ENCODE data around the gene ZBTB16. TPM values are rescaled to one million over a fixed set of nuclear protein-coding genes. Genes with fewer than 3 reads are reported as not detected.

The ZBTB16 gene
- total RNA-seq, 1 donor: under 0.01 TPM

- H2AFZ ChIP-seq (ENCODE audit: low read length): no peak overlapping the region
- H3K4me3 ChIP-seq (ENCODE audit: insufficient read depth, low read length): no peak overlapping the region
- DNase-seq (ENCODE audit: insufficient read length, low spot score, missing footprints): no peak
- peaks cover 22% of the 10 kb centered on the region for H3K27me3 ChIP-seq (ENCODE audit: insufficient read depth, low read length)
- H4K20me1 ChIP-seq (ENCODE audit: insufficient read depth, low read length): no peaks in the 10 kb centered on the region
- H3K4me2 ChIP-seq (ENCODE audit: insufficient read depth, low read length): no peak overlapping the region
- no peak for TF ChIP-seq CTCF (IDR thresholded peaks at IDR 0.05; ENCODE audit: extremely low read depth, low read depth, low read length)
- no peaks in the 10 kb centered on the region for H3K9me3 ChIP-seq (ENCODE audit: low read depth, low read length)
- H3K79me2 ChIP-seq (ENCODE audit: insufficient read depth, low read length): no peaks in the 10 kb centered on the region
- H3K4me1 ChIP-seq (ENCODE audit: insufficient read depth, low read length): peaks cover 11% of the 10 kb centered on the region
- no peak overlapping the region for H3K27ac ChIP-seq (ENCODE audit: low read depth, low read length)
- H3K36me3 ChIP-seq (ENCODE audit: insufficient read depth, low read length): no peaks in the 10 kb centered on the region
Observed at GRCh38 chr11:114080769-114081168, 21.3 kb downstream of the ZBTB16 start.

GRCh38 chr11:114081641-114082414 lies 22.3 kb downstream of the ZBTB16 start:
- Histone ChIP-seq H3K4me3 (ENCODE audit: insufficient read depth, low read length) (no peak overlapping the region), H3K4me1 (ENCODE audit: insufficient read depth, low read length) (peaks cover 11% of the 10 kb centered on the region)

GRCh38 chr11:114082415-114082748 lies 22.9 kb downstream of the ZBTB16 start:
- H3K9me3 ChIP-seq (ENCODE audit: low read depth, low read length): no peaks in the 10 kb centered on the region
- H3K4me2 ChIP-seq (ENCODE audit: insufficient read depth, low read length): no peak overlapping the region
- H3K79me2 ChIP-seq (ENCODE audit: insufficient read depth, low read length): no peaks in the 10 kb centered on the region
- H3K27ac ChIP-seq (ENCODE audit: low read depth, low read length): no peak overlapping the region
- H3K36me3 ChIP-seq (ENCODE audit: insufficient read depth, low read length): no peaks in the 10 kb centered on the region
- peaks cover 11% of the 10 kb centered on the region for H3K4me1 ChIP-seq (ENCODE audit: insufficient read depth, low read length)
- no peak overlapping the region for H2AFZ ChIP-seq (ENCODE audit: low read length)
- H3K4me3 ChIP-seq (ENCODE audit: insufficient read depth, low read length): no peak overlapping the region
- H3K27me3 ChIP-seq (ENCODE audit: insufficient read depth, low read length): peaks cover 18% of the 10 kb centered on the region
- no peak for DNase-seq (ENCODE audit: insufficient read length, low spot score, missing footprints)
- TF ChIP-seq CTCF (IDR thresholded peaks at IDR 0.05; ENCODE audit: extremely low read depth, low read depth, low read length): no peak
- H4K20me1 ChIP-seq (ENCODE audit: insufficient read depth, low read length): no peaks in the 10 kb centered on the region

More at GRCh38 chr11:114081641-114082414, 22.3 kb downstream of the ZBTB16 start:
- H3K4me2 ChIP-seq (ENCODE audit: insufficient read depth, low read length): peak overlapping the region; percentile 10
- H3K27ac ChIP-seq (ENCODE audit: low read depth, low read length): no peak overlapping the region
- peak; percentile 89 for DNase-seq (ENCODE audit: insufficient read length, low spot score, missing footprints)
- TF ChIP-seq CTCF (IDR thresholded peaks at IDR 0.05; ENCODE audit: extremely low read depth, low read depth, low read length): no peak
- no peak overlapping the region for H2AFZ ChIP-seq (ENCODE audit: low read length)
- H3K9me3 ChIP-seq (ENCODE audit: low read depth, low read length): no peaks in the 10 kb centered on the region
- H4K20me1 ChIP-seq (ENCODE audit: insufficient read depth, low read length): no peaks in the 10 kb centered on the region
- H3K27me3 ChIP-seq (ENCODE audit: insufficient read depth, low read length): peaks cover 18% of the 10 kb centered on the region
- H3K36me3 ChIP-seq (ENCODE audit: insufficient read depth, low read length): no peaks in the 10 kb centered on the region
- no peaks in the 10 kb centered on the region for H3K79me2 ChIP-seq (ENCODE audit: insufficient read depth, low read length)

GRCh38 chr11:114082767-114083181 lies 23.3 kb downstream of the ZBTB16 start:
- Histone ChIP-seq H3K4me2 (ENCODE audit: insufficient read depth, low read length) (no peak overlapping the region), H3K9me3 (ENCODE audit: low read depth, low read length) (no peaks in the 10 kb centered on the region), H4K20me1 (ENCODE audit: insufficient read depth, low read length) (no peaks in the 10 kb centered on the region), H3K27ac (ENCODE audit: low read depth, low read length) (no peak overlapping the region), H3K27me3 (ENCODE audit: insufficient read depth, low read length) (peaks cover 14% of the 10 kb centered on the region), H3K4me3 (ENCODE audit: insufficient read depth, low read length) (no peak overlapping the region), H3K79me2 (ENCODE audit: insufficient read depth, low read length) (no peaks in the 10 kb centered on the region), H3K4me1 (ENCODE audit: insufficient read depth, low read length) (peaks cover 11% of the 10 kb centered on the region), H2AFZ (ENCODE audit: low read length) (no peak overlapping the region), H3K36me3 (ENCODE audit: insufficient read depth, low read length) (no peaks in the 10 kb centered on the region)
- TF ChIP-seq CTCF (IDR thresholded peaks at IDR 0.05; ENCODE audit: extremely low read depth, low read depth, low read length): no peak
- DNase-seq (ENCODE audit: insufficient read length, low spot score, missing footprints): no peak
